GM12864 (cell line): ENCODE data around the gene TMEM200A.

ENCODE experiments used
- DNase-seq: peaks from one replicate; pipeline ENCODE4 v3.0.0-alpha.2; 2011; ENCODE audit warnings: low read depth
- H3K4me3 ChIP-seq: 2 replicates; pipeline ENCODE4 v1.5.1; 2011; ENCODE audit warnings: mild to moderate bottlenecking, low read depth, low read length, control low read depth
- TF ChIP-seq, protein P1 (sequence below): IDR thresholded peaks from 2 replicates; pipeline ENCODE4 v1.5.1; 2011; ENCODE audit warnings: low read depth, mild to moderate bottlenecking, moderate library complexity, low read length, control low read depth, inconsistent platforms; ENCODE audit errors: missing control alignments

Gene TMEM200A

DNA sequence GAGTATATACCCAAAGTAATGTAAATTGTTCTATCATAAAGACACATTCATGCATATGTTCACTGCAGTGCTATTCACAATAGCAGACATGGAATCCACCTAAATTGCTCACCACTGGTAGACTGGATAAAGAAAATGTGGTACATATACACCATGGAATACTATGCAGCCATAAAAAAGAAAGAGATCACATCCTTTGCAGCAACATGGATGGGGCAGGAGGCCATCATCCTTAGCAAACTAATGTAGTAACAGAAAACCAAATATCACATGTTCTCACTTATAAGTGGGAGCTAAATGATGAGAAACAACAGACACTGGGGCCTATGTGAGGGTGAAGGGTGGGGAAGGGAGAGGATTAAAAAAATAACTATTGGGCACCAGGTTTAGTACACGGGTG, 11.5 kb upstream of the TMEM200A start:
- H3K4me3 ChIP-seq = no peak overlapping the region
- no peak for DNase-seq
- TF ChIP-seq, protein P1, sequence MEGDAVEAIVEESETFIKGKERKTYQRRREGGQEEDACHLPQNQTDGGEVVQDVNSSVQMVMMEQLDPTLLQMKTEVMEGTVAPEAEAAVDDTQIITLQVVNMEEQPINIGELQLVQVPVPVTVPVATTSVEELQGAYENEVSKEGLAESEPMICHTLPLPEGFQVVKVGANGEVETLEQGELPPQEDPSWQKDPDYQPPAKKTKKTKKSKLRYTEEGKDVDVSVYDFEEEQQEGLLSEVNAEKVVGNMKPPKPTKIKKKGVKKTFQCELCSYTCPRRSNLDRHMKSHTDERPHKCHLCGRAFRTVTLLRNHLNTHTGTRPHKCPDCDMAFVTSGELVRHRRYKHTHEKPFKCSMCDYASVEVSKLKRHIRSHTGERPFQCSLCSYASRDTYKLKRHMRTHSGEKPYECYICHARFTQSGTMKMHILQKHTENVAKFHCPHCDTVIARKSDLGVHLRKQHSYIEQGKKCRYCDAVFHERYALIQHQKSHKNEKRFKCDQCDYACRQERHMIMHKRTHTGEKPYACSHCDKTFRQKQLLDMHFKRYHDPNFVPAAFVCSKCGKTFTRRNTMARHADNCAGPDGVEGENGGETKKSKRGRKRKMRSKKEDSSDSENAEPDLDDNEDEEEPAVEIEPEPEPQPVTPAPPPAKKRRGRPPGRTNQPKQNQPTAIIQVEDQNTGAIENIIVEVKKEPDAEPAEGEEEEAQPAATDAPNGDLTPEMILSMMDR = no peak

DNA sequence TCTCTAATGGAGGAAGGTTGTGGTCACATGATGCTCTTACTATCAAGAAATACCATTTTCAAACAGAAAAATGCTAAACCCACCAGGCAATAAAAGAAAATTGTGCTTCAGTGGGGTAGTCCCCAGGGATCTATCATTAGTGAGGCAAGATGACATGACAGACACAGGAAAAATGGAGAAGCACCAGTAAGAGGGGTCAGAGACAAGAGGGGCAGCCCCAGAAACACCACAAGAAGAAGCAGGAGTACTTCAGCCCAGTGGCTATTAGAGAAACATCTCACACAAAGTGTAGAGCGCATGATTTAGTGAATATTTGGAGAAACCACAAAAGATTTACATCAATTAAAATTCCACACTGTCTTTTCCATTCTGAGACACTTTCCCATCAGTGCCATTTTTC, 10.2 kb upstream of the TMEM200A start:
- no peak overlapping the region for H3K4me3 ChIP-seq
- TF ChIP-seq, protein P1 = no peak

DNA sequence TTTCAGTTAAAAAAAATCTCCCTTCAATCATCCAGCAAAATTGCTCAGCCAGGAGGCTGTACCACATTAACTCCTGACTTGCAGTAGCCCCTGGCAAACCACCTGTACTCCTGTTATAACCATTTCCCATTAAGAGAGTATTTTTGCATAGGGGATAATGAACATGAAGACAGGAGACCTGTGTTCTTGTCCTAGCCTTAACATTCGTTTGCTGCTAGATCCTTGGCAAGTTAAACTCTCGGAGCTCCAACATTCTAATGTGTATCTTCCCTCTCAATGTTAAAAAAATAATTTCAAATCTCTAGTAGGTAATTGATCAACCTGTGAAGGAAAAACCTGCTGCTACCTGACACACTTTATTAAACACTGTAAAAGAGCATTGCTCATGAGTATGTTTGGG, 8.4 kb upstream of the TMEM200A start:
- no peak overlapping the region for H3K4me3 ChIP-seq
- TF ChIP-seq, protein P1 = no peak
- no peak for DNase-seq

More for the DNA sequence above, 10.2 kb upstream of the TMEM200A start:
- no peak for DNase-seq

DNA sequence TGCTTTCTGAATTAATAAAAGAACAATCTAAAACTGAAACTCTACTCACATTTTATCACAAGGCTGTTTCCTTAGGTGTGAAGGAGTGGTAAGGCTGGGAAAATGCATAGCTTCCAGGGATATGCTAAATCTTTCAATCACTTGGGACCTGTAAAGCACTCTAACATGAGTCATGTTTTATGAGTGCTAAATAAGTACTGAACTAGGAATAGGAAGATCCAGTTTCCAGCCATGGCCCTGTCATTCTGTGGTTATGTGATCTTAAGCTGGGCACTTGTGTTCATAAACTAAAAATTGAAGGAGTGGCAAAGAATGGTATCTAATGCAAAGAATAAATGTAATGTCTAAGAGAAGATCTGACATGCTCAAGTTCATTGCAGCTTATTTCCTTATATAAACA, 6.1 kb upstream of the TMEM200A start:
- no peak overlapping the region for H3K4me3 ChIP-seq
- TF ChIP-seq, protein P1 = no peak
- no peak for DNase-seq

DNA sequence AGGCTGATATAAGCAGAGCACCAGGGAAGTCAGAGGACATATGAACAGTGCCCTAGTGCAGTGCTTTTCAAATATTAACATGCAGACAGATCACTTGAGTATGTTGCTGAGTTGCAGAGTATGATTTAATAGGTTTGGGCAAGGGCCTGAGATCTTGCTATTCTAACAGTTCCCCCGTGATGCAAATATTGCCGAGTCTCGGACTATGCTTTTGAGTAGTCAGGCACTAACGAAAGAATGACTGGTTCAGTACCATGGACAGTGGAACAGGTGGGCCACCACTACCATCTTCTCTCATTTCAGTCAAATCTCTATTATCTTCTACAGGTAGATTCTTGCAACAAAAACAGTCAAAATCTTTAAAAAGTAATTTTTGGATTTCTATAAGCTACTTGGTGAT, 3.7 kb upstream of the TMEM200A start:
- no peak for DNase-seq
- H3K4me3 ChIP-seq = no peak overlapping the region
- TF ChIP-seq, protein P1 = no peak

DNA sequence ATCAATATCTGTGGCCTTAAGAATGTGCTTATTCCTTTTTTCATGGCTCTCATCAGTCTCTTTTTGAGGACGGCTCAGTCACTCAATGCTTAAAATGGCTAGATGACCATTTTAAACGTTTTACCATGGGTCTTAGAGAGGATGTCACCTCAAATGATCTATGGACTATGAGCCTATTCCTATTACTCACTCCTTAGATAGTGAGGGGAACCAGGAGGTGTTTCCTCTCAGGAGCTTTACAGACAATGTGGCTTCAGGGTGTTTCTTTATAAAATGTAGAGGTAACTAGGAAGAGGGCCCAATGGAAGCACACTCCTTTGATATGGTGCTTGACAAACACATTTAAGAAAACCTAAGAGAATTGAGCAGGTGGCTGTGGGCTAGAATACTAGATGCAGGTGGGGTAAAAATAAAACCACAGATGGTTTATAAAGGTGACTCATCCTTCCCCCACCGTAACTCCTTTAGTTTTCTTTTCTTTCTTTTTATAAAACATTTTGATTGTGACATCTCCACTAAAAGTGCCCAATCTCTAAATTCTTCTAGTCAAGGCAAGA, 1.5 kb upstream of the TMEM200A start:
- TF ChIP-seq, protein P1 = no peak
- no peak for DNase-seq
- no peak overlapping the region for H3K4me3 ChIP-seq
